ENCODE measurements around the gene GPR153. TPM values are rescaled to one million over a fixed set of nuclear protein-coding genes. Genes with fewer than 3 reads are reported as not detected.

GPR153 gene
- total RNA-seq, 1 experiment from 2014 or later = 3.2 TPM

DNA sequence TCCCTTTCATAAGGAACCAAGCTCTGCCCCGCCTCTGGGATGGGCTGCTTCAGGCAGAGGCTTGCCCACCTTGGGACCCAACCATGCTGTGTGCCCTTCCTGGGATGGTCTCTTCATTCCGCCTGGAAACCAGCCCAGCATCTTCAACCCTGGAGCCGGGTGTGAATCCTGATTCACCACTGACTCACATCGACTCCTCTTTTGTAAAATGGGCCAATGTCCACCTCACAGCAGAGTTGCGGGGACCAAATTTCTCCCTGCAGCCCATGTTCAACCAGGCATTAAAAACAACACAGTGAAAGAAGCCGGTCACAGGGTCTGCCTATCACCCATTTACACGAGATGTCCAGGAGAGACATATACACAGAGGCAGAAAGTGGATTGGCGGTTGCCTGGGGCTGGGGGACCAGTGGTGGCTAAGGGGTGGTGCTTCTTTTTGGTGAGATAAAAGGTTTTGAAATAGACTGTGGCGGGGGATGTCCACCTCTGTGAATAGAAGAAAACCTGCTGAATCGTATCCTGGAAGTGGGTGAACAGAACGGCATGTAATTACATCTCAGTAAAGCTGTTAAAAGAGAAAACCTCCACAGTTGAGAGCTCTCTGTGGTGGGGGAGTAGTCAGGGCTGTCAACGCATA is 6.9 kb upstream of the GPR153 start:
- Mint-ChIP-seq H3K36me3 (ENCODE audit: insufficient read depth, unreplicated experiment) (peaks cover 53% of the 10 kb centered on the region), H3K4me3 (ENCODE audit: unreplicated experiment) (no peak overlapping the region), H3K27ac (ENCODE audit: unreplicated experiment) (no peak overlapping the region), H3K9me3 (ENCODE audit: unreplicated experiment) (no peaks in the 10 kb centered on the region), H3K27me3 (ENCODE audit: insufficient read depth, unreplicated experiment) (no peaks in the 10 kb centered on the region), H3K4me1 (ENCODE audit: low read depth, unreplicated experiment) (no peaks in the 10 kb centered on the region)
- H3K4me3 ChIP-seq (ENCODE audit: low read depth, low read length) = no peak overlapping the region
- H3K9me3 ChIP-seq = no peaks in the 10 kb centered on the region
- no TSS peak for BruUV-seq (replicated peaks)
- no peak for DNase-seq
- intact Hi-C loops (cut with micrococcal nuclease; ENCODE audit: unreplicated experiment) = no loop called here
- CTCF ChIA-PET = no interaction called here
- no peaks in the 10 kb centered on the region for H3K27me3 ChIP-seq (replicated peaks; ENCODE audit: control insufficient read depth, insufficient read depth, low read length)
- POLR2A ChIA-PET = no interaction called here
- no peak for TF ChIP-seq CTCF (IDR thresholded peaks at IDR 0.05; ENCODE audit: insufficient read depth in 1 of 2, low read depth in 1 of 2, low read length in 1 of 2, severe bottlenecking in 1 of 2, unreplicated experiment in 1 of 2)
- no peaks in the 10 kb centered on the region for H3K36me3 ChIP-seq (ENCODE audit: control insufficient read depth, insufficient read depth, low read length)
- no peaks in the 10 kb centered on the region for H3K4me1 ChIP-seq

GRCh38 chr1:6266641-6267040 is 5.7 kb upstream of the GPR153 start:
- no peak for TF ChIP-seq CTCF (IDR thresholded peaks at IDR 0.05; ENCODE audit: insufficient read depth in 1 of 2, low read depth in 1 of 2, low read length in 1 of 2, severe bottlenecking in 1 of 2, unreplicated experiment in 1 of 2)
- CTCF ChIA-PET = no interaction called here
- POLR2A ChIA-PET = no interaction called here

GRCh38 chr1:6265151-6265550 is 4.3 kb upstream of the GPR153 start:
- no peaks in the 10 kb centered on the region for H3K4me1 ChIP-seq
- CTCF ChIA-PET = no interaction called here
- no TSS peak for BruUV-seq (replicated peaks)

More at GRCh38 chr1:6266641-6267040, 5.7 kb upstream of the GPR153 start:
- Histone ChIP-seq H3K4me3 (ENCODE audit: low read depth, low read length) (no peak overlapping the region), H3K9me3 (no peaks in the 10 kb centered on the region), H3K27me3 (replicated peaks; ENCODE audit: control insufficient read depth, insufficient read depth, low read length) (no peaks in the 10 kb centered on the region), H3K4me1 (no peaks in the 10 kb centered on the region), H3K36me3 (ENCODE audit: control insufficient read depth, insufficient read depth, low read length) (no peaks in the 10 kb centered on the region)
- Mint-ChIP-seq H3K9me3 (ENCODE audit: unreplicated experiment) (no peaks in the 10 kb centered on the region), H3K36me3 (ENCODE audit: insufficient read depth, unreplicated experiment) (peaks cover 46% of the 10 kb centered on the region), H3K27me3 (ENCODE audit: insufficient read depth, unreplicated experiment) (no peaks in the 10 kb centered on the region), H3K4me3 (ENCODE audit: unreplicated experiment) (no peak overlapping the region), H3K4me1 (ENCODE audit: low read depth, unreplicated experiment) (no peaks in the 10 kb centered on the region), H3K27ac (ENCODE audit: unreplicated experiment) (no peak overlapping the region)
- intact Hi-C loops (cut with micrococcal nuclease; ENCODE audit: unreplicated experiment) = no loop called here
- no TSS peak for BruUV-seq (replicated peaks)
- no peak for DNase-seq

More at GRCh38 chr1:6265151-6265550, 4.3 kb upstream of the GPR153 start:
- Mint-ChIP-seq H3K4me1 (ENCODE audit: low read depth, unreplicated experiment) (no peaks in the 10 kb centered on the region), H3K4me3 (ENCODE audit: unreplicated experiment) (no peak overlapping the region), H3K9me3 (ENCODE audit: unreplicated experiment) (no peaks in the 10 kb centered on the region), H3K27ac (ENCODE audit: unreplicated experiment) (no peak overlapping the region), H3K27me3 (ENCODE audit: insufficient read depth, unreplicated experiment) (no peaks in the 10 kb centered on the region), H3K36me3 (ENCODE audit: insufficient read depth, unreplicated experiment) (peaks cover 42% of the 10 kb centered on the region)
- POLR2A ChIA-PET = no interaction called here
- H3K36me3 ChIP-seq (ENCODE audit: control insufficient read depth, insufficient read depth, low read length) = no peaks in the 10 kb centered on the region
- H3K27me3 ChIP-seq (replicated peaks; ENCODE audit: control insufficient read depth, insufficient read depth, low read length) = no peaks in the 10 kb centered on the region
- H3K4me3 ChIP-seq (ENCODE audit: low read depth, low read length) = no peak overlapping the region
- intact Hi-C loops (cut with micrococcal nuclease; ENCODE audit: unreplicated experiment) = no loop called here
- no peaks in the 10 kb centered on the region for H3K9me3 ChIP-seq
- no peak for TF ChIP-seq CTCF (IDR thresholded peaks at IDR 0.05; ENCODE audit: insufficient read depth in 1 of 2, low read depth in 1 of 2, low read length in 1 of 2, severe bottlenecking in 1 of 2, unreplicated experiment in 1 of 2)
- DNase-seq = no peak

Measured in Caco-2 (cell line).